HG03097 (cell line): ENCODE data around the gene YTHDF2.
"Not testable (repeated sequence)": the region's sequence is repeated elsewhere in the genome, so short reads cannot be mapped to it uniquely, and the experiment has no call there.

Experiments used
- ATAC-seq: cut with Tn5 transposase; IDR thresholded peaks from one replicate; pipeline ENCODE4 v1.9.1; 2021; ENCODE audit not compliant: unreplicated experiment, low FRiP score

The YTHDF2 gene

DNA sequence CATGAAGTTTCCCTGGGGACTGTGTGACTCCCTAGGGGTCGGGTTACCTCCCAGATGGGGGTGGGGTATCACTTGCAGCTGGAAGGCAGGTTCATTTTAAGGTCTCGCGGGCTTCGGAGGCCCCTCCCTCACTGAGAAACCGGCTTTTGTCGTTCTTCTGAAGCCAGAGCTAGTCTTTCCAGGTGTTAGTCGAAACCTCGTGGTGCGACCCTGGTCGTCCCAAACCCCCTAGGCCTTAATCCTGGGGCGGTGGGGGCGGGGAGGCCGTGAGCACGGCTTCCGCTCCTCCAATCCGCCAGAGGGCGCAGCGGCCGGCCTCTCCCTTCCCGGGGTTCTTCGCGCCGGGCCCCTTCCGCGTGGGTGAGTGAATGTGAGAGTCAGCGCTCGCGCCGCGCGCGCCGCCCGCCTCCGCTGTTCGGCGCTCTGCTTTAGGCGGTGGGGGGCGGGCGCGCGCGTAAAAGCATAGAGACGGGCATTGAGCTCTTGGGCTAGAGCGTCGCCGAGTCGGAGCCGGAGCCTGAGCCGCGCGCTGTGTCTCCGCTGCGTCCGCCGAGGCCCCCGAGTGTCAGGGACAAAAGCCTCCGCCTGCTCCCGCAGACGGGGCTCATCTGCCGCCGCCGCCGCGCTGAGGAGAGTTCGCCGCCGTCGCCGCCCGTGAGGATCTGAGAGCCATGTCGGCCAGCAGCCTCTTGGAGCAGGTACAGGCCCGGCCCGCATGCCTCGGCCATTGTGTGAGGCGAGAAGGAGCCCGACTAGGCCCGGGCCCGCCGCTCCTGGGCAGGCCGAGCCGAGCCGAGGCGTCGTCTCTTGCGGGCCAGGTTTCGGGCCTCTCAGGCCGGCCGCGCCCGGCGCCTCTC is at the start of gene YTHDF2:
YTHDF2 (plus strand) TSS at position 491 of the 857 bp plus-strand sequence; CDS start at position 672, 181 bp downstream.
- peak; percentile 87 for ATAC-seq

GRCh38 chr1:28691627-28692026 is 45.1 kb upstream of the YTHDF2 start:
- not testable (repeated sequence) for ATAC-seq

- ATAC-seq: no peak
Measured at GRCh38 chr1:28703629-28704028, 33.1 kb upstream of the YTHDF2 start.

DNA sequence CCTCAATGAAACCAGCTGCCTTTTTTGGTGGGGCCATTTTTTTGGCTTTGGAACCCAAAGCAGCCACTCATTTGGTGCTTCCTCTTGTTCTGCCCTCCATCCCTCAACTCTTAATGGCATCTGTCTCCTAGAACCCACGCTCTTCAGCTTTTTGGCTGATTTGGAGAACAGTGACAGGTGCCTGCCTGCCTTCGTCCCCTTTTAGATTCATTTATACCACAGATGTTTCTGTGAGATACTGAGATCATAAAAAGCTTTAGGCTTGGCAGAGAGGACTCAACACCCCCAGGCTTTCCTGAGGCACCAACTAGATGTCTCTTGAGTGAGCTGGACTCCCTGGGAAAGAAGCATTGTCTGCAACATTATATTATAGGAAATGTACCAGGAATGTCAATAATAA is 20.4 kb upstream of the YTHDF2 start:
- ATAC-seq: no peak

DNA sequence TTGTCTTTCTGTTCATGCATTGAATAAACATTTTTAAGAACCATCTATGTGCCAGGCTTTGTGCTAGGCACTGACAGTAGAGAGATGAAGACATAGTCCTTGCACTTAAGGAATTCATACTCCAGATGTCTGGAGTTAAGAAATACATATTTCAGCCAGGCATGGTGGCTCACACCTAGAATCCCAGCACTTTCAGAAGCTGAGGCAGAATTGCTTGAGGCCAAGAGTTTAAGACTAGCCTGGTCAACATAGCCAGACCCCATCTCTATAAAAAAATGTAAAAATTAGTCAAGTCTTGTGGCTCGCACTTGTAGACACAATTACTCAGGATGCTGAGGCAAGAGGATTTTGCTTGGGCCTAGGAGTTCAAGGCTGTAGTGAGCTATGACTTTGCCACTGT is 18.6 kb upstream of the YTHDF2 start:
- no peak for ATAC-seq

GRCh38 chr1:28718586-28719331 is 18.0 kb upstream of the YTHDF2 start:
- no peak for ATAC-seq

DNA sequence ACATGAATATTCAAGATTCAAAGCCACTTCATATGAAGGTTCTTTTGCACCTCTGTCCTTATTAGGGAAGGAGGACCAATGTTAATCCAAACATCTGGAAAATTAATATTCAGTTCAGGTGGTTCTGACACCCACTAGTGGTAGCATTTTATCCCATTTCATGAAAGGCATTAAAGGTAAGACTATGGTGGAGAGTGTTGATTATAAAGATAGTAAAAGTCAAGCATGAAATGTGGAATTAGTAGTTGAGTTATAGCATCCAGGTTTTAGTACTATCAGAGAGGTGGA is 17.5 kb upstream of the YTHDF2 start:
- ATAC-seq: no peak

DNA sequence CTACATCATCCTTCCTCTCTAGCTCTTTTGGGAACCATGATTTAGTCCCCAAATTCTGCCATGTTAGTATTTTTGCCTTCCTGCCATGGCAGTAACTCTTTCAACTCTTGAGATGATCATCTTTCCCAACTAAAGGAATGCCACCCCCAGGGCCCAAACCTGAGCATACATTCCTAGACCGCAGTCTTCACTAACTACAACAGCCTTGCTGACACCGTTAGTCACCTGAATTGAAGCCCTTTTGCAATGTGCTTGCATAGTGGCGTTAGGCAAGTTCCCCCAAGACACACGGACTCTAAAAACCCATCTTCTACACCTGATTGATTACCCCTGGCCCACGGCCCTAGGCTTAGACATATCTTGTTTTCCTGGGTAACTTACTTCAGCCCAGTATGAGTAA is 16.4 kb upstream of the YTHDF2 start:
- no peak for ATAC-seq

GRCh38 chr1:28721927-28722326 is 14.8 kb upstream of the YTHDF2 start:
- ATAC-seq: not testable (repeated sequence)

DNA sequence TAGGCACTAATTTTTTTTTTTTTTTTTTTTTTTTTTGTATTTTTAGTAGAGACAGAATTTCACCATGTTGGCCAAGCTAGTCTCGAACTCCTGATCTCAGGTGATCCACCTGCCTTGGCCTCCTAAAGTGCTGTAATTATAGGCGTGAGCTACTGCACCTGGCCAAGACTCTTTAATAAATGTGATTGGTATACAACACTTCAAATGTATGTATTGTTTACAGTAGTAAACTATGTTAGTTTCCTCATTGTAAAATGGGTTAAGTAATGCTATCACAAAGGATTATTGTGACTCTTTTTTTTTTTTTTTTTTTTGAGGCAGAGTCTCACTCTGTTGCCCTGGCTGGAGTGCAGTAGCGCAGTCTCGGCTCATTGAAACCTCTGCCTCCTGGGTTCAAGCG is 11.4 kb upstream of the YTHDF2 start:
- ATAC-seq: not testable (repeated sequence)

DNA sequence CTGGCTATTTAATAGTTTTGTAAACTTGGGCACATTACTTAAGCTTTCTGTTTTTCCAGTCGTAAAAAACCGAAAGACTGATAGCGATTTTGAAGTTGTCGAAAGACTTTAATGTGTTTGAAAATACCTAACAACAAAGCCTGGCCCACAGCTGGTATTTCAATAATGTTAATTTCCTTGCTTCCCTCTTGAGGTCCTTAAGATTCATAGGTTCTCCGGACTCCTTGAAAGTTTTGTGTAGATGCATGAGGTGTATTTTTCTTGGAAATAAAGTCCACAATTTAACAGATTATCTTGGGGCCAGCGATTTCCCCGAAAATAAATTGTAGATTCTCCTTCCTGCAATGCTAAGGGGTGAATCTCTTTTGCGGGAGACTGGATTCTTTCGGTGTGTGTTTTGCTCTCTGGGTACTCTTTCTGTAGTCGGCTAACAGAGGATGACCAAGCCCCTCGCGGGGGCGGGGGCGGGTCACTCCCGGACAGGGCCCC is 735 bp upstream of the YTHDF2 start:
- ATAC-seq: no peak

- peak; percentile 6 for ATAC-seq
Measured at GRCh38 chr1:28737307-28738132, 780 bp downstream of the YTHDF2 start.

DNA sequence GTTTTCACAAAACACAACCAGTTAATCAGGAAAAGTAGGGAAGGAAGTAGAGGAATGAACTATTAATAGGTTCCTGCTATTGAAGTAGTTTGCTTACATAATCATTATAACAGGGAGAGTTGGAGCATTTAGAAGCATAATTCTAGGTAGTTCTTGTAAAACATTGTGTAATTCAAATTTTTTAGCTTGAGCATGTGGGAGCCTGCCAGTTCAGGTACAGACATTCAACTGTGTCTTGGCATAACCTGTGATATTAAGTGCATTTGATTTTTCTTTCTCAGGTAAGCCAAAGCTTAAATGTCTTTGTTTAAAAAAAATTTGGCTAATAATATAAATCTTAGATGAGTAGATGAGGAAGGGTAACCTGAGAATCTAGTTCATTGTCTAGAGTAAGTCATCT is 3.4 kb downstream of the YTHDF2 start:
- no peak for ATAC-seq

- ATAC-seq: no peak
Measured at GRCh38 chr1:28744184-28744583, 7.4 kb downstream of the YTHDF2 start.

DNA sequence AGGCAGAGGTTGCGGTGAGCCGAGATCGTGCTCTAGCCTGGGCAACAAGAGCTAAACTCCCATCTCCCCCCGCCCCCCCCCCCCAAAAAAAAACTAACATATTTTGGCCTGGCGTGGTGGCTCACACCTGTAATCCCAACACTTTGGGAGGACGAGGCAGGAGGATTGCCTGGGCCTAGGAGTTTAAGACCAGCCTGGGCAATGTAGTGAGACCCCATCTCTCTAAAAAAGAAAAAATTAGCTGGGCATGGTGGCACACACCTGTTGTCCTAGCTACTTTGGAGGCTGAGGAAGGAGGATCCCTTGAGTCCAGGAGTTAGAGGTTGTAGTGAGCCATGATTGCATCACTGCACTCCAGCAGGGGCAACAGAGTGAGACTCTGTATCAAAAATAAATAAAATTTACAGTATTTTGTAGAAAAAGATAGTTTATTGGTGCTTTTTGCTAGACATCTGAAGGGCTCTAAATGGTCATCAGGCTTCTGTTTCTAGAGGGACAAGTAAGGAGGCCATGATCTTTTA is 9.0 kb downstream of the YTHDF2 start:
- ATAC-seq: no peak

- no peak for ATAC-seq
Measured at GRCh38 chr1:28750330-28750729, 13.6 kb downstream of the YTHDF2 start.

DNA sequence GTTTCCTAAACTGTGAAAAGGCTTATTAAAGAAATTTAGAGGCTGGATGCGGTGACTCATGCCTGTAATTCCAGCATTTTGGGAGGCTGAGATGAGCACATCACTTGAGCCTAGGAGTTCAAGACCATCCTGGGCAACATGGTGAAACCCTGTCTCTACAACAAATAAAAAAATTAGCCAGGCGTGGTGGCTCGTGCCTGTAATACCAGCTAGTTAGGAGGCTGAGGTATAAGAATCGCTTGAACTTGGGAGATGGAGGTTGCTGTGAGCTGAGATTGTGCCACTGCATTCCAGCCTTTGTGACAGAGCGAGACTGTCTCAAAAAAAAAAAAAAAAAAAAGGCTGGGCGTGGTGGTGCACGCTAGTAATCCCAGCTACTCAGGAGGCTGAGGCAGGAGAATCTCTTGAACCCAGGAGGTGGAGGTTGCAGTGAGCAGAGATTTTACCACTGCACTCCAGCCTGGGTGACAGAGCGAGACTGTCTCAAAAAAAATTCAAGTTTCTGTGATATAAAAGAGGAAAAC is 14.1 kb downstream of the YTHDF2 start:
- not testable (repeated sequence) for ATAC-seq

DNA sequence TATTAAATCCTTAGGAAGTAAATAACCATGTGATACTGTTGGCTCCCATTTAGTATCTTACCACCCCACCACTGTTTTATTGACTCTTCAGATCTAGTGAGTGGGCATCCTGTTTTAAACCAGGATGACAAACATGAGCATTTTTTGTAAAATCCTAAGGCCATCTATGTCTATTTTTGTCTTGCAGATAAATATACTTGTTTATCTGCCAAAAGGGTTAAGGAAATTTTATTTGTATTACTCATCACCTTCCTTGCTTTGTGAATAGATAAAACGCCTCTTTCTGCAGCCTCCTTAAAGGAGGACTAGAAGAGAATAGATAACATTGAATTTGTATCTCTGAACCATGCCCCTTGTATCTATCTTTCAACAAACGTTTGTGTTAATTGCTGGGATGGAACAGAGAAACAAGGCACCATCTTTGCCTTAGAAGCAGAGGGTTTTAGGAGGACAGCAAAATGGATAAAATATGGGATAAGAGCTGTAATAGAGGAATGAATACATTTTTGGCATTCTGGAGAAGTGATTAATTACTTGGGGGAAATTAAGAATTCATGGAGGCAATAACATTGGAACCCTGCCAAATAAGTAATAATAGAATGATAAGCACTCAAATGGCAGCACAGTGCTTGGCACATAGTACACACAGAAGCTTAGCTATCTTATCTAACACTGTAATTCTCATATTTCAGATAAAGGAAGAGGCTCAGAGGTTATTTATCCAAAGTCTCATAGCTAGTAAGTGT is 14.7 kb downstream of the YTHDF2 start:
- no peak for ATAC-seq

- ATAC-seq: no peak
Measured at GRCh38 chr1:28755701-28756100, 19.0 kb downstream of the YTHDF2 start.

DNA sequence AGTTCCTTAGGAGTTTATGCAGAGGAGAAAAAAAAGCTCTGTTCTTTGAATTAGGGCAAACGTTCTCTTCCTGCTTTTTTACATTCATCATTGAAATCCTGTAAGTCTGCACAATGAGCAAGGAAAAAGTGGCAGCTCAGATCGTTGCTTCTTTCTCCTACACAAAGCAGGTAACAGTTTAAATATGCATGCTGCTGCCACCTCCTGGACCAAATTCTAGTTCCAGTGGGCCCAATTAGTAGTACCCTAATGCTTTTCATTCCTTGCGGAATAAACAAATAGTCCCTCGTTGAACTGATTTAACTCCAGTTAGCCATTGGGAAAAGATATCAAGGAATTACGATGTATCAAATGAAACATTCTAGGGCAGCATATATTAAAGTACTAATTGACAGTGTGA is 20.1 kb downstream of the YTHDF2 start:
- ATAC-seq: no peak
